Stimulated activated naive CD4-positive, alpha-beta T cell treated with Interleukin-2 at 50 U/mL for 16 hours (primary cell): ENCODE results near the gene ROBO4.

Source experiments
- DNase-seq: peaks from one replicate; lab custom pipeline; 2025; lab: John Stamatoyannopoulos, UW

The ROBO4 gene

GRCh38 chr11:124840666-124841065 lies 57.0 kb downstream of the ROBO4 start:
- DNase-seq = no peak

DNA sequence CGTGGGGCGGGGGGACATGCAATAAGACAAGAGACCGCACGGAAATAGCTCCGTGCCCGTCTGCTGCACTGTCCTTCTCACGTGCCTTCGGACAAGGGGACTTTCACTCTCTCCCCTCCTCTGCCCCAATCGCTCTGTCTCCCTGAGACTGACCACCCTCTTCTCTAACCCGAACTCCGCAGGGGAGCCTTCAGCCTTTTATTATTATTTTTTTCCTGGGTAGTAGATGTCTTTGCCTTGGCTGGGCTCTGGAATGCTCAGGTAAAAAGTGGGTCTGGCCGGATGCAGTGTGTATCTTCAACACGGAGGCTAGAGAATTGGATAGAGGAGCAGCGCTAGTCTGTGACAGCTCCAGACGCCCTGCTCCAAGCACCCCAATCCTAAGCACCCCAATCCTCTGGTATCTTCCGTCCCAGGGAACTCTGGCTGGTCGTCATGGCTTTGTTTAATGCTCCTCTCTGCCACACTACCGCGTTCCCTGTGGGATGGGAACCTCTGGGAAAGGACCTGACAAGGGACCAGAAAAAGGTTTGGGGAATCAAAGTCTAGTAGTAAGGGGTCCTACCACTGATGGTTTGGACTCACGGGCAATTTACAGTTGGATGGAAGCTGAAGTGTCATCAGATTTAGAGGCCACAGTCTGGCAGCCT lies 57.6 kb downstream of the ROBO4 start:
- no peak for DNase-seq

GRCh38 chr11:124839128-124839971 lies 58.3 kb downstream of the ROBO4 start:
- DNase-seq = no peak

DNA sequence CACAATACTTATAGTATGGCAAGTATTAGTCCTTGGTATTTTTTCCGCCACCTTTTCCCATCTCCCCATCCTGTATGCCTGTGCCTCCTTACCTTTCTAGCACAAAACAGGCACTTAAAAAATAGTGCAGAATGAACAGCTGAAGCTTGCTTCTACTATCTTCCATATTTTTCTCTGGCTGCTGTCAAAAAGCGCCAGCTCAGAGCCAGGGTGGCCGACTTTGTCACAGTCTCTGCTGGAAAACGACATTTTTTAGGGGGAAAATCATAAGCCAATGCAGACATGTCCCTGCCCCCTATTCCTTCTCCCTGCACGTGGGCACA lies 58.9 kb downstream of the ROBO4 start:
- DNase-seq = no peak

DNA sequence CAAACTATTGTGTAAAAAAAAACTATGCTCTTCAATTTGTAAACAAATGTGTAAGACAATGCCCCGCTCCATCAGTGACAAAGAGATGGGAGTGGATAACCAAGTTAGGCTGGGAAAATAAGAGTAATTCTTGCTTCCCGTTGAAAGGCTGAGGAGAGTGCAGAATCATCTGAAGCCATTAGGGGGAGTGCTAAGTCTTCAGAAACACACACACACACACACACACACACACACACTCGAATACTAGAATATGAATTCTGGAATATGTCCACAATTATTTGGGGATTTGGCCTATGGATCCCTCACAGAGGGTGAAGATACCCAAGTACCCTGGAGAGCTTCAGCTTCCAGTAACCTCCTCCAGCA lies 60.2 kb downstream of the ROBO4 start:
- DNase-seq = no peak

- DNase-seq = no peak
Observed at GRCh38 chr11:124835918-124836317, 61.7 kb downstream of the ROBO4 start.

GRCh38 chr11:124834526-124835180 lies 63.0 kb downstream of the ROBO4 start:
- no peak for DNase-seq
